Measurements from ENCODE around the gene CASKIN2.
"Not testable (repeated sequence)": the region's sequence is repeated elsewhere in the genome, so short reads cannot be mapped to it uniquely, and the experiment has no call there.

Gene CASKIN2

GRCh38 chr17:75457047-75457654 lies 58.2 kb downstream of the CASKIN2 start:
- peak; percentile 39 for DNase-seq

- peak; percentile 91 for DNase-seq
Measured at GRCh38 chr17:75456417-75457046, 58.8 kb downstream of the CASKIN2 start, which contains the start of gene TMEM94. TSS of gene TMEM94 (plus strand) at chr17:75456635. CDS start at chr17:75471906, 15,271 bp downstream.

GRCh38 chr17:75456039-75456416 lies 59.3 kb downstream of the CASKIN2 start:
- no peak for DNase-seq

- not testable (repeated sequence) for DNase-seq
Measured at GRCh38 chr17:75454672-75455071, 60.7 kb downstream of the CASKIN2 start.

GRCh38 chr17:75454193-75454592 lies 61.1 kb downstream of the CASKIN2 start:
- DNase-seq = no peak

GRCh38 chr17:75450270-75450669 lies 65.1 kb downstream of the CASKIN2 start:
- DNase-seq = no peak
